ENCODE results near the gene PLXNA2.

DNA sequence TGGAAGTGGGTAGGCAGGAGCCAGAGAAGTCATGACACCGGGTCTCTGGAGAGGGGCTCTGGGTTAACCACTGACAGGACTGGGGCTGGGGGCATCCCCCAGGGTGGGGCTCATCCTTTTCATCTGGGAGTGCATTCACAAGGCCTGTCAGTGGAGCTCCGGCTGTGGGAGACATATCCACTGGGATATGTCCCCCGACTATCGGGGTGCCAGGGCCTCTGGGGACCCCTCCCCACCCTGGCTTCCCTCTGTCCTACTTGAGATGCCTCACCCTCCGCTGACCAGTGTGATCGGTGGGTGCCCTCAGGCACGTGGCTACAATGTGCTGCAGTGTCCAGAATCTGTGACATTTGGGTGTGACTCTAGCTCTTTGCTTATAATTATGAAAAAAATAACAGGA is 240.9 kb downstream of the PLXNA2 start:
- TF ChIP-seq SIN3A (IDR thresholded peaks at IDR 0.05; ENCODE audit: borderline replicate concordance, insufficient read depth, low read length), result no peak
- TF ChIP-seq POLR2AphosphoS5 (IDR thresholded peaks at IDR 0.05; ENCODE audit: low read depth, low read length), result no peak
- TF ChIP-seq, protein P1, sequence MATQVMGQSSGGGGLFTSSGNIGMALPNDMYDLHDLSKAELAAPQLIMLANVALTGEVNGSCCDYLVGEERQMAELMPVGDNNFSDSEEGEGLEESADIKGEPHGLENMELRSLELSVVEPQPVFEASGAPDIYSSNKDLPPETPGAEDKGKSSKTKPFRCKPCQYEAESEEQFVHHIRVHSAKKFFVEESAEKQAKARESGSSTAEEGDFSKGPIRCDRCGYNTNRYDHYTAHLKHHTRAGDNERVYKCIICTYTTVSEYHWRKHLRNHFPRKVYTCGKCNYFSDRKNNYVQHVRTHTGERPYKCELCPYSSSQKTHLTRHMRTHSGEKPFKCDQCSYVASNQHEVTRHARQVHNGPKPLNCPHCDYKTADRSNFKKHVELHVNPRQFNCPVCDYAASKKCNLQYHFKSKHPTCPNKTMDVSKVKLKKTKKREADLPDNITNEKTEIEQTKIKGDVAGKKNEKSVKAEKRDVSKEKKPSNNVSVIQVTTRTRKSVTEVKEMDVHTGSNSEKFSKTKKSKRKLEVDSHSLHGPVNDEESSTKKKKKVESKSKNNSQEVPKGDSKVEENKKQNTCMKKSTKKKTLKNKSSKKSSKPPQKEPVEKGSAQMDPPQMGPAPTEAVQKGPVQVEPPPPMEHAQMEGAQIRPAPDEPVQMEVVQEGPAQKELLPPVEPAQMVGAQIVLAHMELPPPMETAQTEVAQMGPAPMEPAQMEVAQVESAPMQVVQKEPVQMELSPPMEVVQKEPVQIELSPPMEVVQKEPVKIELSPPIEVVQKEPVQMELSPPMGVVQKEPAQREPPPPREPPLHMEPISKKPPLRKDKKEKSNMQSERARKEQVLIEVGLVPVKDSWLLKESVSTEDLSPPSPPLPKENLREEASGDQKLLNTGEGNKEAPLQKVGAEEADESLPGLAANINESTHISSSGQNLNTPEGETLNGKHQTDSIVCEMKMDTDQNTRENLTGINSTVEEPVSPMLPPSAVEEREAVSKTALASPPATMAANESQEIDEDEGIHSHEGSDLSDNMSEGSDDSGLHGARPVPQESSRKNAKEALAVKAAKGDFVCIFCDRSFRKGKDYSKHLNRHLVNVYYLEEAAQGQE (IDR thresholded peaks at IDR 0.05; ENCODE audit: insufficient read depth in 1 of 2, low read depth in 2 of 2, low read length in 2 of 2), result no peak
- TF ChIP-seq TAF1 (IDR thresholded peaks at IDR 0.05; ENCODE audit: borderline replicate concordance, insufficient read depth, low read length), result no peak
- TF ChIP-seq FOXP2 (optimal IDR thresholded peaks at IDR 0.05; ENCODE audit: borderline replicate concordance, extremely low read depth, extremely low read length, insufficient read depth), result no peak
